Osteoblast (primary cell): ENCODE measurements around the gene LIMK1. TPM values are rescaled to one million over a fixed set of nuclear protein-coding genes. Genes with fewer than 3 reads are reported as not detected.

Experiments
- DNase-seq: peaks from one replicate; pipeline ENCODE4 v3.0.0; 2011; ENCODE audit warnings: low spot score, mixed read lengths; ENCODE audit not compliant: insufficient read length; ENCODE audit errors: missing footprints
- H2AFZ ChIP-seq: 2 replicates; pipeline ENCODE4 v1.6.0; 2011; ENCODE audit warnings: mild to moderate bottlenecking, low read length
- H3K27ac ChIP-seq: 2 replicates; pipeline ENCODE4 v1.5.1; 2011; ENCODE audit warnings: mild to moderate bottlenecking, low read depth, low read length, moderate library complexity
- H3K27me3 ChIP-seq: 2 replicates; pipeline ENCODE4 v1.6.0; 2012; ENCODE audit warnings: mild to moderate bottlenecking, control low read depth, inconsistent platforms, low read length, moderate library complexity; ENCODE audit not compliant: insufficient read depth
- H3K36me3 ChIP-seq: 2 replicates; pipeline ENCODE4 v1.5.1; 2011; ENCODE audit warnings: mild to moderate bottlenecking, low read length, control low read depth, moderate library complexity; ENCODE audit not compliant: insufficient read depth
- H3K4me1 ChIP-seq: 2 replicates; pipeline ENCODE4 v1.5.1; 2011; ENCODE audit warnings: mild to moderate bottlenecking, low read length, control low read depth, moderate library complexity; ENCODE audit not compliant: insufficient read depth
- H3K4me2 ChIP-seq: 2 replicates; pipeline ENCODE4 v1.6.0; 2011; ENCODE audit warnings: mild to moderate bottlenecking, low read length; ENCODE audit not compliant: insufficient read depth
- H3K4me3 ChIP-seq: fragments of 200-600 bp; sonication (generic); 3 replicates; pipeline ENCODE4 v1.5.1; 2012; ENCODE audit warnings: mild to moderate bottlenecking, low read length, inconsistent platforms; ENCODE audit not compliant: insufficient read depth
- H3K79me2 ChIP-seq: 2 replicates; pipeline ENCODE4 v1.6.0; 2012; ENCODE audit warnings: mild to moderate bottlenecking, low read length, control low read depth, inconsistent platforms; ENCODE audit not compliant: insufficient read depth
- H3K9me3 ChIP-seq: 2 replicates; pipeline ENCODE4 v1.5.1; 2011; ENCODE audit warnings: low read depth, low read length, control low read depth
- H4K20me1 ChIP-seq: 2 replicates; pipeline ENCODE4 v1.6.0; 2012; ENCODE audit warnings: mild to moderate bottlenecking, low read length, control low read depth; ENCODE audit not compliant: insufficient read depth
- CTCF ChIP-seq: IDR thresholded peaks from 2 replicates; pipeline ENCODE4 v1.5.1; 2011; ENCODE audit warnings: mild to moderate bottlenecking, low read depth, low read length, moderate library complexity; ENCODE audit errors: extremely low read depth
- total RNA-seq: library from RNA; depleted of rRNA; stranded (reverse); fragments of >200 nt; gene quantifications from 2 replicates; pipeline ENCODE4 v1.2.3, GENCODE V29; 2012

Gene LIMK1
- total RNA-seq, 1 donor: 46.7 TPM

- Histone ChIP-seq H3K9me3 (no peaks in the 10 kb centered on the region), H3K27ac (no peak overlapping the region), H3K4me2 (no peak overlapping the region), H3K4me3 (no peak overlapping the region), H2AFZ (no peak overlapping the region), H3K27me3 (no peaks in the 10 kb centered on the region), H3K79me2 (no peaks in the 10 kb centered on the region), H3K36me3 (no peaks in the 10 kb centered on the region), H3K4me1 (peaks cover 9% of the 10 kb centered on the region), H4K20me1 (no peaks in the 10 kb centered on the region)
- TF ChIP-seq CTCF: no peak
- peak; percentile 38 for DNase-seq
These were observed 25.1 kb upstream of the LIMK1 start for GRCh38 chr7:74058486-74058885.

DNA sequence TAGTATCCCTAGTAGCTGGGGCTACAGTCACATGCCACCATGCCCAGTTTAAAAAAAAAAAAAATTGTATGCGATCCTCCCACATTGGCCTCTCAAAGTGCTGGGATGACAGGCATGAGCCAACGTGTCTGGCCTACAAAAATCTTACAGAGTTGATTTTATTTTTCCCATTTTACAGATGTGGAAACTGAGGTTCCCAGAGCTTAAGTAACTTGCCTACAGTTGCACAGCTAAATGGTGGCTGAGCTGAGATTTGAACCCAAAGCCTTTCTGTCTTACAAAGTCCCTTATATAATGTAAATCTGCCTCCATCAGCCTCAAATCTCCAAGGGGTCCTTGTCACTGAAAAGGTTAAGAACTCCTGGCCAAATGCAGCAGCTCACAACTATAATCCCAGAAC lies 24.6 kb upstream of the LIMK1 start:
- H3K9me3 ChIP-seq: no peaks in the 10 kb centered on the region
- no peak for TF ChIP-seq CTCF
- H2AFZ ChIP-seq: no peak overlapping the region
- H3K27me3 ChIP-seq: no peaks in the 10 kb centered on the region
- H3K4me1 ChIP-seq: peaks cover 9% of the 10 kb centered on the region
- no peak overlapping the region for H3K27ac ChIP-seq
- no peaks in the 10 kb centered on the region for H3K79me2 ChIP-seq
- no peaks in the 10 kb centered on the region for H3K36me3 ChIP-seq
- H3K4me2 ChIP-seq: no peak overlapping the region
- H3K4me3 ChIP-seq: no peak overlapping the region
- peak; percentile 29 for DNase-seq
- H4K20me1 ChIP-seq: no peaks in the 10 kb centered on the region

DNA sequence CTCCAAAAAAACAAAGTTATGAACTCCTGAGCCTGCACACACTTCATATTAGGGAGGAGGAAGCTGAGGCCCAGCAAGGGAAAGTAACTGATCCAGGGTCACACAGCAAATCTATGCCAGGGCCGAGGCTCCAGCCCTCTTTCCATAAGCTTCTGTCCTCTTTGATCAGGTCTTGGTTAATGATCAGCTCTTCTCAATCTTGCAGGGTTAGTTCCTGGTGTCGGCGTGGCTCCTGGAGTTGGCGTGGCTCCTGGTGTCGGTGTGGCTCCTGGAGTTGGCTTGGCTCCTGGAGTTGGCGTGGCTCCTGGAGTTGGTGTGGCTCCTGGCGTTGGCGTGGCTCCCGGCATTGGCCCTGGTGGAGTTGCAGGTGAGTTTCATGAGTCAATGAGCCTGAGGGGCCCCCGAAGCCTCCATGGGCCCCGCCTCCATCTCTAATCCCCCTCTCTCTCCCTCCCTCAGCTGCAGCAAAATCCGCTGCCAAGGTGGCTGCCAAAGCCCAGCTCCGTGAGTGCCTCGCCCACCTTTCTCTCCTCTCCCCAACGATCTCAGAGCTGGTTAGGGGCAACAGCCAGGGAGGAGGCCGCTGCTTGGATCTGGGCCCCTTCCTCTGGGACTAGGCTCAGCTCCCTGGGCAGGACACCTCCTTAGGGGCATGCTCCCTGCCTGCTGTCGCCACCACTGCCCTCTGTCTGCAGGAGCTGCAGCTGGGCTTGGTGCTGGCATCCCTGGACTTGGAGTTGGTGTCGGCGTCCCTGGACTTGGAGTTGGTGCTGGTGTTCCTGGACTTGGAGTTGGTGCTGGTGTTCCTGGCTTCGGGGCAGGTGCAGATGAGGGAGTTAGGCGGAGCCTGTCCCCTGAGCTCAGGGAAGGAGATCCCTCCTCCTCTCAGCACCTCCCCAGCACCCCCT lies 23.7 kb upstream of the LIMK1 start:
- no peaks in the 10 kb centered on the region for H3K9me3 ChIP-seq
- no peaks in the 10 kb centered on the region for H3K79me2 ChIP-seq
- H3K4me1 ChIP-seq: peaks cover 9% of the 10 kb centered on the region
- no peaks in the 10 kb centered on the region for H4K20me1 ChIP-seq
- H3K36me3 ChIP-seq: no peaks in the 10 kb centered on the region
- H3K27me3 ChIP-seq: no peaks in the 10 kb centered on the region
- no peak overlapping the region for H3K4me2 ChIP-seq
- peak; percentile 75 for DNase-seq
- no peak for TF ChIP-seq CTCF
- no peak overlapping the region for H3K27ac ChIP-seq
- no peak overlapping the region for H3K4me3 ChIP-seq
- H2AFZ ChIP-seq: no peak overlapping the region

DNA sequence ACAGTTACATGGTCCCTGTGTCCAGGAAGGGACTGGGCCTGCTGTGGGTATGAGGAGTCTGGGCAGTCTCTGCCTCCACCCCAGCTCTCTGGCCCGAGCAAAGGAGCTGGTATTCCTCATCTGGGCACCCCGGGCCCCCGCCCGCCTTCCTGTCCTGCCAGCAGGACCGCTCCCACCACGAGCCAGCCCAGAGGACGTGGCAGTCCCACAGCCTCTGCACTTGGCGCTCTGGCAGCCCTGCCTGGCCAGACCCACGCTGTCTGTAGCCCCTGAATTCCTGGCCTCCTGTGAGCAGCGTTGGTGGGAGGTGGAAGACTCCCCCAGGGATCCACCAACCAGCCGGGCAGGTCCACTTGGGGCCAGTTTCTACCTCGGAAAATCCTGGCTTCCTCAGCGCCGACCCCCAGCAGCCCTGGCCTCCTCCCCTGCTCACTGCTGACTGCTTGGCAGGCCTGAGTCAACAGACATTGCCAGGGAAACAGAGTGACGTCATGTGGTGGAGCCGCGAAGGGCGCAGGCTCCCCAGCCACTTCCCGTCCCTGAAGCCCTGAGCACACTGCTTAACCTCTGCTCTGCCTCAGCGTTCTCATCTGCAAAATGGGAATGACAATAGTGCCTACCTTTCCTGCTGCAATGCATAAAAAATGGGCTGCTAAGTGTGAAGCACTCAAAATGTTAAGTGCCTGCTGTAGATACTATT lies 21.6 kb upstream of the LIMK1 start:
- Histone ChIP-seq H3K4me2 (peak overlapping the region; percentile 76), H3K27me3 (no peaks in the 10 kb centered on the region), H3K4me3 (peak overlapping the region; percentile 72), H2AFZ (peak overlapping the region; percentile 92), H3K27ac (peak overlapping the region; percentile 99), H3K9me3 (no peaks in the 10 kb centered on the region), H3K79me2 (no peaks in the 10 kb centered on the region), H3K4me1 (peaks cover 9% of the 10 kb centered on the region), H3K36me3 (no peaks in the 10 kb centered on the region), H4K20me1 (no peaks in the 10 kb centered on the region)
- DNase-seq: peak; percentile 99
- no peak for TF ChIP-seq CTCF
